Adrenal gland (tissue), 12 donors: ENCODE data around the gene ACOX2. TPM values are rescaled to one million over a fixed set of nuclear protein-coding genes. Genes with fewer than 3 reads are reported as not detected.

ENCODE experiments used
- DNase-seq, 7 donors: peaks; one replicate each; pipeline ENCODE4 v3.0.0-alpha.2; 2019 to 2020
- H3K27ac ChIP-seq, 5 donors: fragments of 200-600 bp; sonication (generic) in 4 of 5; 1 replicate in 3 of 5; 2 replicates in 2 of 5; pipeline versions ENCODE4 v1.5.1 to v1.8.0; 2016 to 2020; ENCODE audit warnings: mild to moderate bottlenecking in 1 of 5
- H3K27me3 ChIP-seq: fragments of 200-600 bp; 2 replicates; pipeline ENCODE4 v1.8.0; 2021
- H3K36me3 ChIP-seq, 2 donors: fragments of 200-600 bp; replicated peaks in 1 of 2; 1 replicate in 1 of 2; 2 replicates in 1 of 2; pipeline versions ENCODE4 v1.5.1 to v1.8.0; 2018 to 2022
- H3K4me1 ChIP-seq, 2 donors: fragments of 200-600 bp; replicated peaks in 1 of 2; 1 replicate in 1 of 2; 2 replicates in 1 of 2; pipeline versions ENCODE4 v1.5.1 to v1.8.0; 2018 to 2021
- H3K4me3 ChIP-seq, 4 donors: fragments of 200-600 bp; sonication (generic) in 3 of 4; one replicate each; pipeline ENCODE4 v1.5.1; 2016 to 2018
- H3K9me3 ChIP-seq, 3 donors: fragments of 200-600 bp; sonication (generic) in 1 of 3; replicated peaks in 1 of 3; 1 replicate in 2 of 3; 2 replicates in 1 of 3; pipeline versions ENCODE4 v1.5.1 to v1.8.0; 2016 to 2021
- CTCF ChIP-seq, 6 experiments: fragments of 450-650 bp in 4 of 6; fragments of 200-600 bp in 2 of 6; sonication (generic) in 1 of 6; IDR thresholded peaks; 1 replicate in 5 of 6; 2 replicates in 1 of 6; pipeline versions ENCODE4 v1.5.1 to v1.8.0; 2016 to 2021; ENCODE audit warnings: antibody characterized with exemption in 6 of 6, mild to moderate bottlenecking in 2 of 6, moderate library complexity in 1 of 6
- POLR2A ChIP-seq, 2 donors: fragments of 450-650 bp; IDR thresholded peaks; one replicate each; pipeline ENCODE4 v1.6.1; 2017; ENCODE audit warnings: antibody characterized with exemption in 2 of 2, mild to moderate bottlenecking in 2 of 2, moderate library complexity in 1 of 2
- WGBS, 4 donors: extraction: QIAGEN DNeasy Blood & Tissue Kit in 2 of 4; methylation state at CpG; one replicate each; pipeline versions ENCODE4 v1.1.5 to v1.1.7; 2013 to 2017; 5-methylcytosine and 5-hydroxymethylcytosine counted together
- intact Hi-C, 2 donors: fragments of 100-400 bp; cut with DNase I; formaldehyde crosslinking; loops; one replicate each; pipeline versions ENCODE4 v1.14.1 to v1.15.0; 2022 to 2023
- polyA plus RNA-seq, 3 donors: library from polyadenylated mRNA; stranded (reverse); fragments of 200-250 nt in 2 of 3; fragments of 350-450 nt in 1 of 3; fragmentation: Illumina TruSeq in 1 of 3; extraction: RNeasy Lipid Tissue Mini Kit (QIAGEN cat#74804) in 1 of 3; gene quantifications; one replicate each; pipeline ENCODE4 v1.2.3, GENCODE V29; 2013 to 2014
- total RNA-seq, 9 donors: library from RNA; depleted of rRNA in 4 of 9; stranded (reverse); fragments of >200 nt in 4 of 9; fragments of 120-200 nt in 1 of 9; fragmentation: NEBNext Ultra II Directional in 1 of 9; extraction: Animal tissue kit (Norgen Biotek cat#: 25700) in 1 of 9; gene quantifications; one replicate each; pipeline versions ENCODE4 v1.1.0 to v1.2.4, GENCODE V29; 2013 to 2023
- donor health status: healthy with polysubstance abuse.
- donor health status: Bipolar disorder and iron deficiency.
- donor health status: DM: yes; HTN: yes; CAD: no.
- donor health status: DM: no; HTN: no; CAD: no.
- donor health status: DM: no; HTN: no; CAD: no.
- donor health status: DM: yes; HTN: yes; CAD: no.

The ACOX2 gene
- total and polyA plus RNA-seq, 12 donors = 8.1 to 65.5 (median 32.8) TPM

DNA sequence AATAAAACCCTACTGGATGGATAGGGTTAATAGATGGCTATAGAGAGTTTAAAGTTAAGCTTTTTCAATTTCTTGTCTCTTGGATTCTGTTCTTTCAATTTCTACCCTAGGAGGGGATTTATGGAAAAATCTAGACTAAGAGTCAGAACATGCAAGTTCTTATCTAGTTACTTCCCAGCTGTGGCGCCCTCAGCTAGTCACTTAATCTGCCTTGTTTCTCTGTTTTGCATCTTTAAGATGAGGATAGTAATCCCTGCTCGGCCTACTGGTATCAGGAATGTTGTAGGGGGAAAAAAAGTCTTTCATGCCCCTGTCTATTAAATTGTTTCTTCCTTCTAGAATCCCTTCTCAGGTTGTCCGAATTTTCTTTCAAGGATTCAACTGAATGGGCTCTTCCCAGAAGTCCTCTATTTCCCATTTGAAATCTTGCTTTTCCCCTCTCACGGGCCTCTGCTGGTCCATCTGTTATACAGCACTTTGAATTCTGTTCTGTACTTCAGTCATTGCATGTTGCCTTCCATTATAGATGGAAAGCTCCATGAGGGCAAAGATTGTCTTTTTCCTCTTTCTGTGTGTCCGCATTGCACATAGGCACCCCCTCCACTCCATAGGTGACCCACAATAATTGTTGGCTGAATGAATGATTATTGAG lies 40.7 kb downstream of the ACOX2 start:
- H3K36me3 ChIP-seq = peaks cover 0 to 7% of the 10 kb centered on the region in 2 donors
- H3K4me3 ChIP-seq = no peak overlapping the region
- no peak overlapping the region for H3K27ac ChIP-seq
- no peak for TF ChIP-seq CTCF (IDR thresholded peaks at IDR 0.05)
- TF ChIP-seq POLR2A (IDR thresholded peaks at IDR 0.05) = no peak
- no peaks in the 10 kb centered on the region for H3K9me3 ChIP-seq
- 79 to 90% (median 83%) methylated on average over 5 of the region's 5 CpGs for WGBS, 4 donors
- DNase-seq = no peak
- no peaks in the 10 kb centered on the region for H3K27me3 ChIP-seq
- H3K4me1 ChIP-seq = peaks cover 3 to 50% of the 10 kb centered on the region in 2 donors
- intact Hi-C loops = no loop called here

GRCh38 chr3:58495101-58495500 lies 41.9 kb downstream of the ACOX2 start:
- no peak for TF ChIP-seq CTCF (IDR thresholded peaks at IDR 0.05)
- no peak for TF ChIP-seq POLR2A (IDR thresholded peaks at IDR 0.05)
- no peak for DNase-seq
- Histone ChIP-seq H3K27ac (no peak overlapping the region), H3K27me3 (no peaks in the 10 kb centered on the region), H3K4me1 (peaks cover 3 to 56% of the 10 kb centered on the region in 2 donors), H3K36me3 (no peaks in the 10 kb centered on the region), H3K9me3 (no peaks in the 10 kb centered on the region), H3K4me3 (no peak overlapping the region)
- 58 to 74% (median 65%) methylated on average over 3 of the region's 3 CpGs for WGBS, 4 donors
- intact Hi-C loops = no loop called here

GRCh38 chr3:58494107-58494506 lies 42.9 kb downstream of the ACOX2 start:
- Histone ChIP-seq H3K9me3 (no peaks in the 10 kb centered on the region), H3K36me3 (no peaks in the 10 kb centered on the region), H3K4me3 (no peak overlapping the region), H3K4me1 (peaks cover 3 to 56% of the 10 kb centered on the region in 2 donors), H3K27me3 (no peaks in the 10 kb centered on the region), H3K27ac (no peak overlapping the region)
- intact Hi-C loops = no loop called here
- WGBS, 4 donors = 75 to 86% (median 77%) methylated on average over 3 of the region's 3 CpGs
- no peak for TF ChIP-seq CTCF (IDR thresholded peaks at IDR 0.05)
- DNase-seq = no peak

GRCh38 chr3:58492494-58492905 lies 44.5 kb downstream of the ACOX2 start:
- H3K9me3 ChIP-seq = no peaks in the 10 kb centered on the region
- H3K27ac ChIP-seq = peak overlapping the region in 4 of 5 donors; percentile 15 to 91 (median 71)
- intact Hi-C loops = no loop called here
- H3K4me3 ChIP-seq = peak overlapping the region in 3 of 4 donors; percentile 35 to 95 (median 58)
- no peak for TF ChIP-seq POLR2A (IDR thresholded peaks at IDR 0.05)
- TF ChIP-seq CTCF (IDR thresholded peaks at IDR 0.05) = no peak
- no peaks in the 10 kb centered on the region for H3K36me3 ChIP-seq
- WGBS, 4 donors = 0 to 3% (median 1%) methylated on average over 5 to 15 of the region's 15 CpGs
- H3K27me3 ChIP-seq = no peaks in the 10 kb centered on the region
- H3K4me1 ChIP-seq = peaks cover 4 to 51% of the 10 kb centered on the region in 2 donors
- DNase-seq = peak in 2 of 7 donors; percentile 11 to 26
